ENCODE data around the gene TRA2B. TPM values are rescaled to one million over a fixed set of nuclear protein-coding genes. Genes with fewer than 3 reads are reported as not detected.

The TRA2B gene
- total RNA-seq, 1 donor from 2014 or later: 132 TPM

DNA sequence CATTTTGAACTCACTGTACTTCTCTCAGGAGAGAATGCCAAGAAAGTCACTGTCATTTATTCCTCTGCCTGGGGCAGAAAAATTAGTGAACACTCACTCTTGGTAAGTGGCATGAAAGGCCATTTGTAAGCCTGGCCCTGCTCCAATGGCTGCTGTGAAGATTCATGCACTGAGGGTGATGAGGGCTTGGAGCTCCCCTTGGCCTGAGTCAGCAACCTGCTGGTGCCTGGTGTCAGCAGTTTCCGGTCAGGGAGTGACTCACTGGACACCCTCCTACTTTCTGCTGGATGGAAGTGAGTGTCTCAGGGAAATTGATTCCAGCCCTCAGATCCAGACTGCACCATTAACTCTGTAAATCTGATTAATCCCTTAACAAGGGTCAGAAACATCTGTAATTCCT is 37.6 kb downstream of the TRA2B start:
- no peak for DNase-seq (ENCODE audit: low spot score)
- Mint-ChIP-seq H3K27ac (ENCODE audit: unreplicated experiment) (no peak overlapping the region), H3K4me3 (ENCODE audit: unreplicated experiment) (no peak overlapping the region), H3K9me3 (ENCODE audit: unreplicated experiment) (no peaks in the 10 kb centered on the region), H3K4me1 (ENCODE audit: unreplicated experiment) (no peaks in the 10 kb centered on the region), H3K27me3 (ENCODE audit: unreplicated experiment) (peaks cover 4% of the 10 kb centered on the region), H3K36me3 (ENCODE audit: low read depth, unreplicated experiment) (no peaks in the 10 kb centered on the region)
- TF ChIP-seq, protein P1, sequence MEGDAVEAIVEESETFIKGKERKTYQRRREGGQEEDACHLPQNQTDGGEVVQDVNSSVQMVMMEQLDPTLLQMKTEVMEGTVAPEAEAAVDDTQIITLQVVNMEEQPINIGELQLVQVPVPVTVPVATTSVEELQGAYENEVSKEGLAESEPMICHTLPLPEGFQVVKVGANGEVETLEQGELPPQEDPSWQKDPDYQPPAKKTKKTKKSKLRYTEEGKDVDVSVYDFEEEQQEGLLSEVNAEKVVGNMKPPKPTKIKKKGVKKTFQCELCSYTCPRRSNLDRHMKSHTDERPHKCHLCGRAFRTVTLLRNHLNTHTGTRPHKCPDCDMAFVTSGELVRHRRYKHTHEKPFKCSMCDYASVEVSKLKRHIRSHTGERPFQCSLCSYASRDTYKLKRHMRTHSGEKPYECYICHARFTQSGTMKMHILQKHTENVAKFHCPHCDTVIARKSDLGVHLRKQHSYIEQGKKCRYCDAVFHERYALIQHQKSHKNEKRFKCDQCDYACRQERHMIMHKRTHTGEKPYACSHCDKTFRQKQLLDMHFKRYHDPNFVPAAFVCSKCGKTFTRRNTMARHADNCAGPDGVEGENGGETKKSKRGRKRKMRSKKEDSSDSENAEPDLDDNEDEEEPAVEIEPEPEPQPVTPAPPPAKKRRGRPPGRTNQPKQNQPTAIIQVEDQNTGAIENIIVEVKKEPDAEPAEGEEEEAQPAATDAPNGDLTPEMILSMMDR (IDR thresholded peaks at IDR 0.05; ENCODE audit: unreplicated experiment): no peak

DNA sequence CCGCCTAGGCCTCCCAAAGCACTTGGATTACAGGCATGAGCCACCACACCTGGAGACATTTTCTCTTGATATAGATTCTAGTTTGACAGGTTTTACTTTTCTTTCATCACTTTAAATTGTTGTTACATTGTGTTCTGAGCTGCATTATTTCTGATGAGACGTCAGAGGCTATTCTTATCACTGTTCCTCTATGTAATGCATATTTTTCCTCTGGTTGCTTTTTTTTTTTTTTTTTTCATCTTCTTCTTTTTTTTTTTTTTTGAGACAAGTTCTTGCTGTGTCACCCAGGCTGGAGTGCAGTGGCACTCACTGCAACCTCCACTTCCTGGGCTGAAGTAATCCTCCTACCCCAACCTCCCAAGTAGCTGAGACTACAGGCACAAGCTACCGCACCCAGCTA is 41.2 kb downstream of the TRA2B start:
- Mint-ChIP-seq H3K27me3 (ENCODE audit: unreplicated experiment) (peaks cover 4% of the 10 kb centered on the region), H3K9me3 (ENCODE audit: unreplicated experiment) (no peaks in the 10 kb centered on the region), H3K4me3 (ENCODE audit: unreplicated experiment) (no peak overlapping the region), H3K4me1 (ENCODE audit: unreplicated experiment) (no peaks in the 10 kb centered on the region), H3K36me3 (ENCODE audit: low read depth, unreplicated experiment) (no peaks in the 10 kb centered on the region), H3K27ac (ENCODE audit: unreplicated experiment) (no peak overlapping the region)
- no peak for DNase-seq (ENCODE audit: low spot score)
- TF ChIP-seq, protein P1 (IDR thresholded peaks at IDR 0.05; ENCODE audit: unreplicated experiment): no peak

DNA sequence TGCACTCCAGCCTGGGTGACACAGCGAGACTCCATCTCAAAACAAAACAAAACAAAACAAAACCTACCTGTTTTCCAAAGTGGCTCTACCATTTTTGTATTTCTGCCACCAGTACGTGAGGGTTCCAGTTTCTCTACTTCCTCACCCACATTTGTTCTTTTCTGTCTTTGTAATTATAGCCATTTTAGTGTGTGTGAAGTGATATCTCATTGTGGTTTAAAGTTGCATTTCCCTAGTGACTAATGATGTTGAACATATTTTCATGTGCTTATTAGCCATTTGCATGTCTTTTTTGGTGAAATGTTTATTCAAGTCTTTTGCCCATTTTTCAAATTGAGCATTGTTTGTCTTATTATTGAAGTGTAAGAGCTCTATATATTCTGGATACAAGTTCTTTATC is 50.7 kb downstream of the TRA2B start:
- TF ChIP-seq, protein P1 (IDR thresholded peaks at IDR 0.05; ENCODE audit: unreplicated experiment): no peak
- DNase-seq (ENCODE audit: low spot score): no peak
- Mint-ChIP-seq H3K9me3 (ENCODE audit: unreplicated experiment) (no peaks in the 10 kb centered on the region), H3K27me3 (ENCODE audit: unreplicated experiment) (peaks cover 2% of the 10 kb centered on the region), H3K36me3 (ENCODE audit: low read depth, unreplicated experiment) (no peaks in the 10 kb centered on the region), H3K4me3 (ENCODE audit: unreplicated experiment) (no peak overlapping the region), H3K4me1 (ENCODE audit: unreplicated experiment) (no peaks in the 10 kb centered on the region), H3K27ac (ENCODE audit: unreplicated experiment) (no peak overlapping the region)

DNA sequence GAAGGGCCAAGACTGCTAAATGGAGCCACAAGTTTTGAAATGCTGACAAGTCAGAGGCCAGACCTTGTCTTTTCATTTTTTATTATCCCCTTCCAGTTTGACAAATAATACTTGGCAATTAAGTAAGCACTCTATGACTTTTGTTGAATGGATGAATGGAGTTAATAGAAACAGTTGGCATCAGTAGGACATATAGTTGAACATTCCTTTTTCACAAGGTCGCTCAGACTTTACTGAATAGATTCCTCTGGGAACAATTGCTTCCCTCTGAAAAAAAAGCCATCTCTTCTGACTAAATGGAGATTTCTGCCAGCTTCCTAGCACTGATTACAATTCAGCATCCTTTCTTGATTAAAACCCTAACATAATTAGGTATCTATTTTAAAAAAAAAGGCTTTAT is 53.2 kb downstream of the TRA2B start:
- DNase-seq (ENCODE audit: low spot score): no peak
- Mint-ChIP-seq H3K9me3 (ENCODE audit: unreplicated experiment) (no peaks in the 10 kb centered on the region), H3K27ac (ENCODE audit: unreplicated experiment) (no peak overlapping the region), H3K4me3 (ENCODE audit: unreplicated experiment) (no peak overlapping the region), H3K4me1 (ENCODE audit: unreplicated experiment) (no peaks in the 10 kb centered on the region), H3K27me3 (ENCODE audit: unreplicated experiment) (no peaks in the 10 kb centered on the region), H3K36me3 (ENCODE audit: low read depth, unreplicated experiment) (no peaks in the 10 kb centered on the region)
- TF ChIP-seq, protein P1 (IDR thresholded peaks at IDR 0.05; ENCODE audit: unreplicated experiment): no peak

DNA sequence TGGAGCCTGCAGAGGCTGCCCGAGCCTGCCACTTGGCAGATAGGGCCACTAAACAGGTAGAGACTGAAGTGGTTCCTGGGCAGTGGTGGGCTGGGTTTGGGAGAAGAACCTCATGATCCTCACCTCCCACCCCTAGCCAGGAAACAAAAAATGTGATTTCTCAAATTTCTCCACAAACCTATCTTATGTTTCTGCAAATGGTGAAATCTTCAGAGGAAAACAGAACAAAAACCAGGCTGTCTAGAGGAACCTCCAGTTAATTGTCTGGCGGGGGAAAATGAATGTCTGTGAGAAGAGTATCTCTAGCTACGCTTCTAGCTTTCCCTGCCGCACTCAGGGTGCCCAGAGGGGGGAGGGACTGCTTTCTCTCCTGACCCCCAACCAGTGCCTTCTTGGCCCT is 55.9 kb downstream of the TRA2B start:
- no peaks in the 10 kb centered on the region for H3K9me3 Mint-ChIP-seq (ENCODE audit: unreplicated experiment)
- H3K27ac Mint-ChIP-seq (ENCODE audit: unreplicated experiment): no peak overlapping the region
- DNase-seq (ENCODE audit: low spot score): no peak
- TF ChIP-seq, protein P1 (IDR thresholded peaks at IDR 0.05; ENCODE audit: unreplicated experiment): no peak
- no peak overlapping the region for H3K4me3 Mint-ChIP-seq (ENCODE audit: unreplicated experiment)
- H3K36me3 Mint-ChIP-seq (ENCODE audit: low read depth, unreplicated experiment): no peaks in the 10 kb centered on the region
- no peaks in the 10 kb centered on the region for H3K4me1 Mint-ChIP-seq (ENCODE audit: unreplicated experiment)
- no peaks in the 10 kb centered on the region for H3K27me3 Mint-ChIP-seq (ENCODE audit: unreplicated experiment)

All from endothelial cell (in vitro differentiated cells).